Kidney epithelial cell (primary cell): ENCODE results near the gene MXD3. TPM values are rescaled to one million over a fixed set of nuclear protein-coding genes. Genes with fewer than 3 reads are reported as not detected.

Experiments
- DNase-seq: peaks from one replicate; pipeline ENCODE4 v3.0.0-alpha.2; 2010; ENCODE audit warnings: low read depth
- H3K27me3 ChIP-seq: 2 replicates; pipeline ENCODE4 v1.6.0; 2011; ENCODE audit warnings: low read length; ENCODE audit not compliant: control insufficient read depth, insufficient read depth
- H3K36me3 ChIP-seq: 2 replicates; pipeline ENCODE4 v1.5.1; 2011; ENCODE audit warnings: low read length; ENCODE audit not compliant: control insufficient read depth, insufficient read depth
- H3K4me3 ChIP-seq: 2 replicates; pipeline ENCODE4 v1.5.1; 2011; ENCODE audit warnings: low read depth, mild to moderate bottlenecking, control low read depth, low read length
- total RNA-seq: library from RNA; depleted of rRNA; stranded (reverse); fragments of >200 nt; gene quantifications from 2 replicates; pipeline ENCODE4 v1.2.3, GENCODE V29; 2015
- TF ChIP-seq, protein P1 (sequence below): IDR thresholded peaks from 2 replicates; pipeline ENCODE4 v1.5.1; 2011; ENCODE audit warnings: mild to moderate bottlenecking, moderate library complexity, low read length, control low read depth, inconsistent platforms; ENCODE audit not compliant: insufficient read depth, poor library complexity, severe bottlenecking

Gene MXD3
- total RNA-seq, 1 donor from 2014 or later, result 6.6 TPM

DNA sequence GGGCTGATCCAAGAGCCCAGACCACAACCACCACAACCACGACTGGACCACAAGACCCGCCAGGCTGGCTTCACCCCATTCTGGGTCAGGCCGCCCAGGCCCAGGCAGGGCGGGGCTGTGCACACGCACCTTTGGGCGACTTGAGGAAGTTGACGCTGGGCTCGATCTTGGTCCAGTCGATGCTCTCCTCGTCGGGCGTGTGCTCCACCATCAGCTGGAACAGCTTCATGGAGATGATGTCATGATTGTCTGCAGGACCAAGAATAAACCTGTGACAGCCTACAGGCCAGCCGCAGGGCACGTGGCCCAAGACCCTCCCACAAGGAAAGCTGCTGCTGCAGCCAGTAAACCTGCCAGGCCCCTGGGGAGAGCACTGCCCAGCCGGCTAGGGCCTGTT lies 22.5 kb upstream of the MXD3 start:
- DNase-seq, result no peak
- peaks cover 8% of the 10 kb centered on the region for H3K36me3 ChIP-seq
- TF ChIP-seq, protein P1, sequence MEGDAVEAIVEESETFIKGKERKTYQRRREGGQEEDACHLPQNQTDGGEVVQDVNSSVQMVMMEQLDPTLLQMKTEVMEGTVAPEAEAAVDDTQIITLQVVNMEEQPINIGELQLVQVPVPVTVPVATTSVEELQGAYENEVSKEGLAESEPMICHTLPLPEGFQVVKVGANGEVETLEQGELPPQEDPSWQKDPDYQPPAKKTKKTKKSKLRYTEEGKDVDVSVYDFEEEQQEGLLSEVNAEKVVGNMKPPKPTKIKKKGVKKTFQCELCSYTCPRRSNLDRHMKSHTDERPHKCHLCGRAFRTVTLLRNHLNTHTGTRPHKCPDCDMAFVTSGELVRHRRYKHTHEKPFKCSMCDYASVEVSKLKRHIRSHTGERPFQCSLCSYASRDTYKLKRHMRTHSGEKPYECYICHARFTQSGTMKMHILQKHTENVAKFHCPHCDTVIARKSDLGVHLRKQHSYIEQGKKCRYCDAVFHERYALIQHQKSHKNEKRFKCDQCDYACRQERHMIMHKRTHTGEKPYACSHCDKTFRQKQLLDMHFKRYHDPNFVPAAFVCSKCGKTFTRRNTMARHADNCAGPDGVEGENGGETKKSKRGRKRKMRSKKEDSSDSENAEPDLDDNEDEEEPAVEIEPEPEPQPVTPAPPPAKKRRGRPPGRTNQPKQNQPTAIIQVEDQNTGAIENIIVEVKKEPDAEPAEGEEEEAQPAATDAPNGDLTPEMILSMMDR, result no peak
- no peak overlapping the region for H3K4me3 ChIP-seq
- no peaks in the 10 kb centered on the region for H3K27me3 ChIP-seq

DNA sequence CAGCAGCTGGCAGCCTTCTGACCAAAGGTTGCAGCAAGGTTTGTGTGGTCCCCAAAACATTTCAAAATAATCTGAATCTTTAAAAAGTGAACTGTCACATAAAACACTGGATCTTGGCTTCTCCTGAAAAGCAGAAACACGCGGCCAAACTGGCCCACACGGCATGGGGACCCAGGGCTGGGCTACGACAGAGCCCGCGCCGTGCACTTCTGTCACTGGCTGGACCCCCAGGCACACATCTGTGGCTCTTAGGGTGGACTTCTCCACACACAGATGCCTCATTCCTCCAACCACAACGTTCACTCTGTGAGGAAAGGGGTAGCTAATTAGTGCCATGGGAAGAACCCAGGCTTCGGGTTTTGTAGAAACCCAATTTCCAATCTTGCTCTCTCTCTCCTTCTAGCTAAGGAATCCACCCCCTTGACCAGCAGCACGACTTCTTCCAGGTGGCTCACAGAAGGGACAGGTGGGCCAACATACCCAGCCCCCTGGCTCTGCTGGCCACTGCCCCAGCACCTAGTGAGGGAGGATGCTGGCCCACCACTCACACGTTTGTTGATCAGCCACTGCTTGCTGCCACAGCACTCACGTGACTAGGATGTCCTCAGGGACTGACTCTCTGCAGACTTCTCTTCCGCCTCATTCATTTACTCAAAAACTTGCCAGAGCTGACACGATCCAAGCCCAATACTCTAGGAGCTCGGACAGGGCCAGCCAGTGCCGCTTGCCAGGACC lies 21.9 kb upstream of the MXD3 start:
- no peak for DNase-seq
- H3K27me3 ChIP-seq, result no peaks in the 10 kb centered on the region
- no peak overlapping the region for H3K4me3 ChIP-seq
- TF ChIP-seq, protein P1, result no peak
- peaks cover 7% of the 10 kb centered on the region for H3K36me3 ChIP-seq

DNA sequence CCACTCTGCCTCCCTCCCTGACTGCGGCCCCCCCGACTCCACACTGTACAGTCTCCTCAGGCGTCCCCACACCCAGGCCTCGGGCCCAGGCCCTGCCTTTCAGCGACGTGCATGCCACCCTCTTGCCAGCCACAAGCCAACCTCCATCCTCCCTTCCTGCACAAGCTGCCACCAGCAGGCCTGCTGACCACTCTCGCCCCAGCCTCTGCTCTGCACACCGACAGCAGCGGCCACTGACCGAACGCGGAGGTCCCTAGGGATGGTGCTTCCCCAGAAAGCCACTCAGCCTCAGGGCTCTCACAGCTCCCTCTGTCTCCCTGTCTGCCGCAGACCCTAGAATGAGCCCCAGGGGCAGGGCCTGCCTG lies 21.2 kb upstream of the MXD3 start:
- TF ChIP-seq, protein P1, result no peak
- Histone ChIP-seq H3K27me3 (no peaks in the 10 kb centered on the region), H3K4me3 (no peak overlapping the region), H3K36me3 (peaks cover 7% of the 10 kb centered on the region)
- DNase-seq, result no peak

DNA sequence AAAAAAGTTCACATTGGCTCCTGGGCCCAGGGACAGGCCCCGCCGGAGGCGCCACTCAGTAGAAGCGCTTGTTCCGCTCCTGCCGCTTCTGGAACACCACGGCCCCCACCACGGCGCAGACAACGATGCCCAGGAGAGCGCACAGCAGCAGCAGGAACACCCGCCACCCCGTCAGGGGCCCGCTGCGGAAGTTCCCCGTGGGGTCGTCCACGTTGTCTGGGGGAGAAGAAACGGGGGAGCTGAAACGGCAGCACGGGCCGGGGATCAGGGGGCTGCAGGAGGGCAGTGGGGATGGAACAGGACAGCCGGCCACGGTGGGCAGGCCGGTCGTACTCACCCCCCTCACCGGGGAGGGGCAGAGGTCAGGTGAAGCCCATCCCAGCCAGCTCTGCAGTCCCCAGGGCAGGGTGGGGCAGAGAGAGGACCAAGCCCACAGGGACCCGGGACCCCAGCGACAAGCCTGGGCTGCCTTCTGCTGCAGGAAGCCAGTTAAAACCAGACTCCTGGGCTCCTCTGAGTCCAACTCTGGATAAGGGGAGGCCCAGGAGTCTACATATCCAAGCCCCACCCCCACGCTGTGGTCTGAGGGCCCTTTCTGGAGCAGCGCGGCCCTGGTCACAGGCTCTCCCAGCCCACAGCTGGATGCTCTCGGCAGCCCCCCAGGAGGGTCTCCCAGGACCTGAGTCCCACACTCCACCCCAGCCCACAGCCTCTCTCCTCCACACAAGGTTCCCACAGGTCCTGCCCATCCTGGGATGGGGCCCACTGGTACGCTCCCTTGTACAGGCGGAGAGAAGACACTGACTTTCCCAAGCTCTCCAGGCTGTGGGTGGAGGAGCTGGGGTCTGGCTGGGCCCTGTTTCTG lies 20.6 kb upstream of the MXD3 start:
- H3K4me3 ChIP-seq, result no peak overlapping the region
- H3K36me3 ChIP-seq, result peaks cover 7% of the 10 kb centered on the region
- no peaks in the 10 kb centered on the region for H3K27me3 ChIP-seq
- TF ChIP-seq, protein P1, result no peak
- DNase-seq, result no peak

DNA sequence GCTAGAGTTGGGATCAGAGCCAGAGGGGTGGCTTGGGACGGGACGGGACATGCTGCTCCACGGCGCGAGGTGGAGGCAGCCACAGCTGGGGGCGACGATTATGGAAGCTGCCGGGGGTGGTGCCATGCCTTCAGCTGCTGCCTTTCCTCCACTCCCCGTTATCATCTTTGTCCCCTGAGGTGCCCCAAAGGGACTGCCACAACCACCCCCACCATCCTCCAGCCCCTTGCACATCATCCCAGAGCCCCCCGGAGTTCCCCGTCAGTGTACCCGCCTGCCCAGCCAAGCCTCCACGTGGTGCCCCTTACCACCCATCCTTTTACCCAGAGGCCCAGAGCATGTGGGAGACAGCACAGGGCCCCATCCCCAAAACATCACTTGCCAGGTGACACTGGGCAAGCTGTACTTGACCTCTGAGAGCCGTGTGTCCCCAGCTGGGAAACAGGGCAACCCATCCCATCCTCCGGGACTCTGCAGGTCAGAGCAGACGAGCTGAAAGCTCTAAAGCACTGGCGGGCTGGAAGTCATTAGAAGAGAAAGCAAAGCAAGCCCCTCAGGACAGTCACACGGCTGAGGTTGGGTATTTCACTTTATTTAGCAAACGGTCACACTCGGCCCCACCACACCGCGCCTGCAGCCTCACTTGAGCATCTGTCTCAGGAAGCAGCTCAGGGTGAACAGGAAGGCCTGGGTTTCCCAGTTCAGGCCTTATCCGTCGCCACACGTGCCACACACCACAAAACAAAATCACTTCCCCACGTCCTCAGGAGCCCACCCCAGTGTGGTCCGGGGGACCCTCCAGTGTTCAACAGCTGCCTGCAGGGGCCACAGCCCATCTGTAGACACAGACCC lies 19.5 kb upstream of the MXD3 start:
- Histone ChIP-seq H3K36me3 (peaks cover 7% of the 10 kb centered on the region), H3K27me3 (no peaks in the 10 kb centered on the region), H3K4me3 (no peak overlapping the region)
- TF ChIP-seq, protein P1, result no peak
- no peak for DNase-seq
